GM13977 (cell line): ENCODE measurements around the gene LRRC7.

ENCODE experiments used
- DNase-seq: peaks from one replicate; pipeline ENCODE4 v3.0.0; 2012; ENCODE audit warnings: low spot score
- CTCF ChIP-seq: IDR thresholded peaks from 2 replicates; pipeline ENCODE4 v1.5.1; 2012; ENCODE audit warnings: mild to moderate bottlenecking, control low read depth; ENCODE audit not compliant: insufficient read depth; ENCODE audit errors: extremely low read depth, missing control alignments
- in situ Hi-C: fragments of 300-500 bp; cut with MboI; formaldehyde crosslinking; loops from one replicate; pipeline ENCODE4 v1.12.0; 2022; ENCODE audit warnings: low sequenced_read_pairs, low pct_unique_long_range_greater_than_20kb, mixed read lengths, inconsistent platforms; ENCODE audit not compliant: unreplicated experiment

Gene LRRC7

GRCh38 chr1:70091811-70092210, 524.1 kb downstream of the LRRC7 start:
- TF ChIP-seq CTCF, result no peak
- DNase-seq, result no peak
- in situ Hi-C loops, result no loop called here

DNA sequence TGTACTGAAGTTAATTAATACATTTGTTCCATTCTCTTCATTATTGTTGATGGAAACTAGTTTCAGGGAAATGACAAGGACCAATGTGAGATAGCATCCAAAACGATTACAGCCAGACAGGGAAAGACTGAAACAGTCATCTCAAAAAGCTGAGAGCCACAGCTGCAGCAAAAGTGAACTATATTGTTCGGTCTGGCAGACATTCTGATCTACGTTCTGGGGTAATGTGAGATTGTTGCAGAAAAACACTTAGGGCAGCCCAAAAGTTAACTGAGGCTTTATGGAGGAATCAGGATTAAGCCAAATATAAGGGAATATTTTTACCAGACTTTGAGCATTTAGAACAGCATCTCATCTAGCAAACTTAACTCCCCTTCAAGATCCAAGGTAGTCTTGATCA, 524.8 kb downstream of the LRRC7 start:
- no peak for DNase-seq
- TF ChIP-seq CTCF, result no peak
- in situ Hi-C loops, result no loop called here

GRCh38 chr1:70093250-70093975, 525.7 kb downstream of the LRRC7 start:
- in situ Hi-C loops, result no loop called here
- no peak for DNase-seq
- TF ChIP-seq CTCF, result no peak

GRCh38 chr1:70101231-70101630, 533.5 kb downstream of the LRRC7 start:
- TF ChIP-seq CTCF, result no peak
- no peak for DNase-seq
- in situ Hi-C loops, result no loop called here

GRCh38 chr1:70101774-70102173, 534.1 kb downstream of the LRRC7 start:
- no peak for DNase-seq
- in situ Hi-C loops, result no loop called here
- TF ChIP-seq CTCF, result no peak

DNA sequence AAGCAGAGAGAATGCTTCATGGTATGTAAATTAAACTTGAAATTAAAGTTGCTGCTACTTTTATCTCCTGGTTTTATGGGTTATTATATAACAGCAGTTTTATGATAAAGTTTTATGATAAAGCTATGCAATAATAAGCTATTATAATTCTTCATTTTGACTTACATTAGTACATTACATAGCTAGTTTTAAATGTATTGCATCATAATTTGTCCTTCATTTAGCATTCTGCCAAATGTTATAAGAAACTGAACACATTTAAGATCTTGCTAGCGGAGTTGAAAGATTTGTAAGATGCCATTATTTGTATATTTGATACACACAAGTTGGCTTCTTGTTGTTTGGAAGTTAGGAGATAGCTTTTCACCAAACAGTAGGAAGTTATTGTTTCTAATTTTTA, 536.0 kb downstream of the LRRC7 start:
- TF ChIP-seq CTCF, result no peak
- in situ Hi-C loops, result no loop called here
- DNase-seq, result no peak
